HG03457 (cell line): Measurements from ENCODE around the gene IL5.

Experiments
- ATAC-seq: cut with Tn5 transposase; IDR thresholded peaks from one replicate; pipeline ENCODE4 v1.9.1; 2021; ENCODE audit warnings: moderate number of reproducible peaks; ENCODE audit not compliant: unreplicated experiment

Gene IL5

GRCh38 chr5:132499440-132500243, 43.7 kb downstream of the IL5 start:
- ATAC-seq: no peak

GRCh38 chr5:132498686-132499271, 44.5 kb downstream of the IL5 start:
- ATAC-seq: no peak

- ATAC-seq: no peak
These were observed 45.2 kb downstream of the IL5 start for GRCh38 chr5:132498152-132498551.

DNA sequence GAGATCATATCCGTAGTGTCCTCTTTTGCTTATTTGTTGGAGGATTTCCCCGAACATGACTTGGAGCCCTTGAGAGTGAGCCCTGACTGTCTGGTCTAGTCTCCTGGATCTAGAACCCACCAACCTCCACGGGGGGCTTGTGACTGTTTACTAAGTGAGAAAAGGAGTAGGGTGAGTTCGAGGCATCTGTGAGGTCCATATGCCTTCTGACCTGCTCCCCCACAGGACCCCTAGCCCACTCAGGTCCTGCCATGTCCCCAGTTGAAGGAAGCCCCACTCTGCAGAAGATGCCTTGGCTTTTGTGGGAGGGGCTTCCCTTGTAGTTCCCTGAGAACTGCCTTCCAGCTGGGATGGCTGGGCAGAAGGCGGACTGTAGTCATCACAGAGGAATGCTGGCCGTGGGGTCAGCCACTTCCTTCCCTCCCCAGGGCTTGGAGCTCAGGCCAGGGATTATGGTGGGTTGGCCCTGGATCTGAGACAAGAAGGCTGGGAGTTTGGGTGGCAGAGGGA, 45.8 kb downstream of the IL5 start:
- no peak for ATAC-seq

DNA sequence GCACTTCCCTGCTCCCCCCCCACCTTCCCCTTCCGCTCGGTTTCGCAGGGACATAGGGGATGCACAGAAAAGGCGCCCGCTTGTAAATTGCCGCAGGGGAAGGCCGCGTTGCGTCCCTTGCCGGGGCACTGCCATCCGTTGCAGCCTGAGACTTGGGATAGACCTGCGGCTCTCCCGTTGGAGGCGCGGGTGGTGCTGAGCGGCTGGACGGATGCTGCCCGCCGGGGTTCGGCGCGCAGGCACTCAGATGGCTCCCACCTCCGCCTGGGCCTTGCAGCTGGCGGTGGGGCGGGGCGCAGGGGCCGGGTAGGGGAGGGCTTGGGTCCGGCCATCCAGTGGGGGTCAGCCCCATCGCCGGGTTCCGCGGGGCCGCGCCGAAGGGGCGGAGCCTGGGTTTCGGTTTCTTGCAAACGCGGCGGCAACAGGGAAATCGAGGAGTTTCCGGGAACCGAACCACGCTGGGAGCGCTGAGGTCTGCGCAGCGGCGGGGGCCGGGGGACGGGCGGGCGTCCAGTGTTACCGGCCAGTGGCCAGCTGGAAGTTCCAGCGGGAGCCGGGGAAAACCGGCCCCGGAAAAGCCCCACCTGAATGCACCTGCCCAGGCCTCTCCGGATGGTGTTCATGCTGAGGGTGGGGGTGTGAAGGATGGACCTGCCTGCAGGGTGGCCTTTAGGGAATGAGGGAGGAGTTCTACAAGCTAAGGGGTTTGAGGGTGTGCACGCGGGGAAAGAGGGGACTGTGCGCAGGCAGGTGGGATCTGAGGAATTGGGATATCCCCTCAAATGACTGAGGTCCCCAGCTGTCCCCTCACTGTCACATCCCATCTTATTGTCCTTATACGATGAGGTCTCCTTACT, 46.5 kb downstream of the IL5 start:
- ATAC-seq: no peak

- ATAC-seq: no peak
These were observed 47.1 kb downstream of the IL5 start for GRCh38 chr5:132496191-132496630.

GRCh38 chr5:132495667-132496190, 47.6 kb downstream of the IL5 start:
- no peak for ATAC-seq

DNA sequence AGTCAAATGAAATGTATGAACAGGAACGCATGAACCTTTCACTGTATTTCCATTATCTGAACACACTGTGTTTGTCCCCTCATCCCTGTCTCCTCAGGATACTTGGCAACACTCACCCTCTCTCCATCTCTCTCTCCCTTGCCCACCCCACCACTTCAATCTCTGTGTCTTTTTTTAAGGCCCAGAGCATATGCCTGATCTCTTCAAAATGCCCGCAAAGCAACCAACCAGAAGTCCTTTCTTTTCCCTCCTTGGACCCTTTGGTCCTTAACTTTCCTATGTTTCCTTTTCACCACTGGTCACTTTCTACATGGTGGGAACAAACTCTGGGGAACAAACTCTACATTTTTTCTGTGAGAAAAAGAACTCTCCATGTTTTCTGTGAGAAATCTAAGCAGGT, 49.5 kb downstream of the IL5 start:
- no peak for ATAC-seq

GRCh38 chr5:132493241-132493640, 50.1 kb downstream of the IL5 start:
- ATAC-seq: no peak

DNA sequence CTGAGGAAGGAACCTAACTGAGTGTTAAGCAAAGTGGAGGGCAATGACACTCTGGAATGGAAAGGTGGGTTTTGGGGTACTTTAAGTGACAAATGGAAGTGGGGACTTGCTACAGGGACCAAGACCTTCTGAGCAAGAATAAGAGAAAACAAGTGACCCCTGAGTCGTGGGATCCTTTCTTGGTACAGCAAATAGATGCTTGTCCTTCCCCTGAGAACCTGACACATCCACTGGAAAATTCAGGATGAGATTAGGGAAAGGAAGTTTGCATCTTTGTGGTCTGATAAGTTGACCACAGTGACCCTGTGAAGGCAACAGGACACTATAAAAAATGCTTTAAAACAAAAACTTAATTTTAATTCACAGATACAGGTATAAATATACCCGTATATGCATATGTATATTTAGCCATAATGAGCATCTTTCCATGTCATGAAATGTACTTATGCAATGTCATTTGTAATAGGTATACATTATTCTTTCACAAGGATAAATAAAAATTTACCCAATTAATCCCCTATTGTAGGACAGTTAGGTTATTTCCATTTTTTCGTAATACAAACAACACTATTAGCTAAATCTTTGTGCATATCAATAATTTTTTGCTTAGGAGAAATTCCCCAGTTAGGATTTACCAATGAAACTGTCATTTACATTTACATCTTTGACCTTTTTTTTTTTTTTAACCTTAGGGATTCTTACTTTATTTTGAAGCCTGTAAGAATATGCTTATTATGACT, 50.8 kb downstream of the IL5 start:
- no peak for ATAC-seq
